Liver (tissue), 9 donors: Measurements from ENCODE around the gene PRRT1B. TPM values are rescaled to one million over a fixed set of nuclear protein-coding genes. Genes with fewer than 3 reads are reported as not detected.

Experiments used
- DNase-seq: peaks from one replicate; pipeline ENCODE4 v3.0.0-alpha.2; 2017; ENCODE audit warnings: low spot score
- H3K27ac ChIP-seq, 2 donors: one replicate each; pipeline ENCODE4 v1.7.0; 2013; ENCODE audit warnings: inconsistent platforms in 2 of 2, low read length in 2 of 2, control low read depth in 1 of 2, low read depth in 1 of 2, mild to moderate bottlenecking in 1 of 2
- H3K27me3 ChIP-seq, 4 donors: one replicate each; pipeline versions ENCODE4 v1.6.1 to v1.7.0; 2013; ENCODE audit warnings: low read length in 3 of 4, inconsistent platforms in 1 of 4, mild to moderate bottlenecking in 1 of 4, moderate library complexity in 1 of 4; ENCODE audit not compliant: control insufficient read depth in 4 of 4, insufficient read depth in 4 of 4
- H3K36me3 ChIP-seq, 4 donors: one replicate each; pipeline versions ENCODE4 v1.6.1 to v1.7.0; 2013; ENCODE audit warnings: low read length in 3 of 4, mild to moderate bottlenecking in 3 of 4, low read depth in 1 of 4, moderate library complexity in 1 of 4; ENCODE audit not compliant: control insufficient read depth in 4 of 4, insufficient read depth in 3 of 4
- H3K4me1 ChIP-seq, 4 donors: one replicate each; pipeline versions ENCODE4 v1.6.1 to v1.7.0; 2013; ENCODE audit warnings: low read length in 3 of 4, mild to moderate bottlenecking in 3 of 4, moderate library complexity in 1 of 4; ENCODE audit not compliant: control insufficient read depth in 4 of 4, insufficient read depth in 4 of 4
- H3K4me3 ChIP-seq, 3 donors: one replicate each; pipeline versions ENCODE4 v1.6.1 to v1.7.0; 2013; ENCODE audit warnings: low read length in 3 of 3, control low read depth in 1 of 3, low read depth in 1 of 3, mild to moderate bottlenecking in 1 of 3
- H3K9ac ChIP-seq, 2 donors: one replicate each; pipeline ENCODE4 v1.7.0; 2013; ENCODE audit warnings: low read length in 2 of 2, mild to moderate bottlenecking in 2 of 2, moderate library complexity in 2 of 2, control low read depth in 1 of 2, low read depth in 1 of 2
- H3K9me3 ChIP-seq, 4 donors: one replicate each; pipeline versions ENCODE4 v1.6.1 to v1.7.0; 2013; ENCODE audit warnings: low read length in 3 of 4; ENCODE audit not compliant: control insufficient read depth in 4 of 4
- FOXA2 ChIP-seq: IDR thresholded peaks from 2 replicates; pipeline ENCODE4 v1.6.1; 2016; ENCODE audit warnings: antibody characterized with exemption
- HNF4A ChIP-seq, 2 donors: conservative IDR thresholded peaks; 2 replicates each; pipeline ENCODE4 v1.6.1; 2016; ENCODE audit warnings: antibody characterized with exemption in 2 of 2, mild to moderate bottlenecking in 2 of 2
- HNF4G ChIP-seq: IDR thresholded peaks from 2 replicates; pipeline ENCODE4 v1.6.1; 2016; ENCODE audit warnings: antibody characterized with exemption
- JUND ChIP-seq, 2 donors: IDR thresholded peaks; 2 replicates each; pipeline ENCODE4 v1.6.1; 2016; ENCODE audit warnings: antibody characterized with exemption in 2 of 2
- NR2F2 ChIP-seq: IDR thresholded peaks from 2 replicates; pipeline ENCODE4 v1.6.1; 2016; ENCODE audit warnings: antibody characterized with exemption
- RAD21 ChIP-seq, 2 donors: IDR thresholded peaks; 2 replicates each; pipeline ENCODE4 v1.6.1; 2016; ENCODE audit warnings: antibody characterized with exemption in 2 of 2, mild to moderate bottlenecking in 2 of 2
- SP1 ChIP-seq: IDR thresholded peaks from 2 replicates; pipeline ENCODE4 v1.6.1; 2018; ENCODE audit warnings: antibody characterized with exemption, mild to moderate bottlenecking
- YY1 ChIP-seq: IDR thresholded peaks from 2 replicates; pipeline ENCODE4 v1.6.1; 2016; ENCODE audit warnings: antibody characterized with exemption, mild to moderate bottlenecking
- WGBS: extraction: QIAGEN DNeasy Blood & Tissue Kit; methylation state at CpG from one replicate; pipeline ENCODE4 v1.1.7; 2013; 5-methylcytosine and 5-hydroxymethylcytosine counted together
- polyA plus RNA-seq, 2 donors: library from polyadenylated mRNA; stranded (reverse) in 1 of 2; unstranded in 1 of 2; fragments of 200-250 nt in 1 of 2; fragments of >200 nt in 1 of 2; fragmentation: Nextera tagmentation in 1 of 2; extraction: Ambion mirVana in 1 of 2; gene quantifications; one replicate each; pipeline versions ENCODE4 v1.2.1 to v1.2.3, GENCODE V29; 2013 to 2015
- total RNA-seq, 2 donors: library from RNA; depleted of rRNA; stranded (reverse); fragments of >200 nt; gene quantifications; one replicate each; pipeline ENCODE4 v1.2.3, GENCODE V29; 2014
- TF ChIP-seq, protein P1 (sequence below): IDR thresholded peaks from 2 replicates; pipeline ENCODE4 v1.6.1; 2016; ENCODE audit warnings: antibody characterized with exemption, mild to moderate bottlenecking
- TF ChIP-seq, protein P2 (sequence below): fragments of 150-350 bp; IDR thresholded peaks from 2 replicates; pipeline ENCODE4 v1.5.1; 2017; ENCODE audit warnings: improper control_type of control experiment, low read depth, low read length; ENCODE audit not compliant: missing input control
- TF ChIP-seq, protein P3 (sequence below): IDR thresholded peaks from 2 replicates; pipeline ENCODE4 v1.6.1; 2016; ENCODE audit warnings: antibody characterized with exemption
- donor health status: healthy.
- donor health status: healthy.
- donor health status: healthy.
- donor health status: healthy.
- donor health status: healthy.

PRRT1B gene
- total and polyA plus RNA-seq, 4 donors = 0.15 to 1.9 (median 1.4) TPM

DNA sequence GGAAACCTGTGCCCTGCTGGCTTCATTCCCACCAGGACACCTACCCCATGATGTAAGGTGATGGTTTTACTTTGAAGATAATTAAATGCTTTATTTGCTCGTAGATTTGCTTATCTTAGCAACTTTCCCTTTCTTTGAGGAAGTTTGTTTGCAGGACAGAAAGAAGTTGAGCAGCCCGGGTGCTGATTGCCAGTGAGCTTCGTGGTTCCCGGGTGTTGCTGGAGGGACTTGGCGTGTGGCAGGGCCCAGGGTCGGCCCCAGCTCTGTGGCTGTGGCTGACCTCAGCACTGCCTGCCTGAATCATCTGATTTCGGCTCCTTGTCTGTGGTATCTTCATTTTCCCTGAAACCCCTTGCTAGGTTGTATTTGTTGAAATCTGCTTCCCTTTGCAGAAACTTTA is 33.9 kb upstream of the PRRT1B start:
- Histone ChIP-seq H3K9me3 (peaks cover 0 to 5% (median 0%) of the 10 kb centered on the region in 4 donors), H3K4me3 (no peak overlapping the region), H3K36me3 (peaks cover 0 to 45% (median 30%) of the 10 kb centered on the region in 4 donors), H3K9ac (no peak overlapping the region), H3K4me1 (peaks cover 0 to 2% (median 0%) of the 10 kb centered on the region in 4 donors), H3K27ac (no peak overlapping the region), H3K27me3 (no peaks in the 10 kb centered on the region)
- TF ChIP-seq, protein P1, sequence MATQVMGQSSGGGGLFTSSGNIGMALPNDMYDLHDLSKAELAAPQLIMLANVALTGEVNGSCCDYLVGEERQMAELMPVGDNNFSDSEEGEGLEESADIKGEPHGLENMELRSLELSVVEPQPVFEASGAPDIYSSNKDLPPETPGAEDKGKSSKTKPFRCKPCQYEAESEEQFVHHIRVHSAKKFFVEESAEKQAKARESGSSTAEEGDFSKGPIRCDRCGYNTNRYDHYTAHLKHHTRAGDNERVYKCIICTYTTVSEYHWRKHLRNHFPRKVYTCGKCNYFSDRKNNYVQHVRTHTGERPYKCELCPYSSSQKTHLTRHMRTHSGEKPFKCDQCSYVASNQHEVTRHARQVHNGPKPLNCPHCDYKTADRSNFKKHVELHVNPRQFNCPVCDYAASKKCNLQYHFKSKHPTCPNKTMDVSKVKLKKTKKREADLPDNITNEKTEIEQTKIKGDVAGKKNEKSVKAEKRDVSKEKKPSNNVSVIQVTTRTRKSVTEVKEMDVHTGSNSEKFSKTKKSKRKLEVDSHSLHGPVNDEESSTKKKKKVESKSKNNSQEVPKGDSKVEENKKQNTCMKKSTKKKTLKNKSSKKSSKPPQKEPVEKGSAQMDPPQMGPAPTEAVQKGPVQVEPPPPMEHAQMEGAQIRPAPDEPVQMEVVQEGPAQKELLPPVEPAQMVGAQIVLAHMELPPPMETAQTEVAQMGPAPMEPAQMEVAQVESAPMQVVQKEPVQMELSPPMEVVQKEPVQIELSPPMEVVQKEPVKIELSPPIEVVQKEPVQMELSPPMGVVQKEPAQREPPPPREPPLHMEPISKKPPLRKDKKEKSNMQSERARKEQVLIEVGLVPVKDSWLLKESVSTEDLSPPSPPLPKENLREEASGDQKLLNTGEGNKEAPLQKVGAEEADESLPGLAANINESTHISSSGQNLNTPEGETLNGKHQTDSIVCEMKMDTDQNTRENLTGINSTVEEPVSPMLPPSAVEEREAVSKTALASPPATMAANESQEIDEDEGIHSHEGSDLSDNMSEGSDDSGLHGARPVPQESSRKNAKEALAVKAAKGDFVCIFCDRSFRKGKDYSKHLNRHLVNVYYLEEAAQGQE = no peak
- no peak for TF ChIP-seq HNF4G
- no peak for TF ChIP-seq YY1
- TF ChIP-seq, protein P2, sequence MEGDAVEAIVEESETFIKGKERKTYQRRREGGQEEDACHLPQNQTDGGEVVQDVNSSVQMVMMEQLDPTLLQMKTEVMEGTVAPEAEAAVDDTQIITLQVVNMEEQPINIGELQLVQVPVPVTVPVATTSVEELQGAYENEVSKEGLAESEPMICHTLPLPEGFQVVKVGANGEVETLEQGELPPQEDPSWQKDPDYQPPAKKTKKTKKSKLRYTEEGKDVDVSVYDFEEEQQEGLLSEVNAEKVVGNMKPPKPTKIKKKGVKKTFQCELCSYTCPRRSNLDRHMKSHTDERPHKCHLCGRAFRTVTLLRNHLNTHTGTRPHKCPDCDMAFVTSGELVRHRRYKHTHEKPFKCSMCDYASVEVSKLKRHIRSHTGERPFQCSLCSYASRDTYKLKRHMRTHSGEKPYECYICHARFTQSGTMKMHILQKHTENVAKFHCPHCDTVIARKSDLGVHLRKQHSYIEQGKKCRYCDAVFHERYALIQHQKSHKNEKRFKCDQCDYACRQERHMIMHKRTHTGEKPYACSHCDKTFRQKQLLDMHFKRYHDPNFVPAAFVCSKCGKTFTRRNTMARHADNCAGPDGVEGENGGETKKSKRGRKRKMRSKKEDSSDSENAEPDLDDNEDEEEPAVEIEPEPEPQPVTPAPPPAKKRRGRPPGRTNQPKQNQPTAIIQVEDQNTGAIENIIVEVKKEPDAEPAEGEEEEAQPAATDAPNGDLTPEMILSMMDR = no peak
- no peak for TF ChIP-seq JUND (IDR thresholded peaks at IDR 0.05)
- TF ChIP-seq FOXA2 = no peak
- WGBS = 78% methylated on average over 7 of the region's 7 CpGs
- no peak for DNase-seq

DNA sequence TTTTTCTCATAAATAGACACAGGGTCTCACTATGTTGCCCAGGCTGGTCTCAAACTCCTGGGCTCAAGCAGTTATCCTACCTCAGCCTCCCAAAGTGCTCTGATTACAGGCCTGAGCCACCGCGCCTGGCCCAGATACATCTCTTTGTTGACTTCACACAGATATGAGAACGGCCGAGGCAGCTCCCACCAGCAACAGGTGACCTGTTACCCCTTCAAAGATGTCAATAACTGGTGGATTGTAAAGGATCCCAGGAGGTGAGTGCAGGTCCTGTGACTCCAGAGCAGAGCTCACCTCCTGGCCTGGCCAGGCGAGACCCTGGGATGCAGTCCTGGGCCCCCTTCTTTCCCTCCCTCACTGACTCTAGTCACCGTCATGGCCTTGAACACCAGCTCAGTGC is 33.4 kb upstream of the PRRT1B start:
- peaks cover 0 to 45% (median 31%) of the 10 kb centered on the region in 4 donors for H3K36me3 ChIP-seq
- DNase-seq = no peak
- no peaks in the 10 kb centered on the region for H3K27me3 ChIP-seq
- H3K9me3 ChIP-seq = peaks cover 0 to 6% (median 0%) of the 10 kb centered on the region in 4 donors
- 95% methylated on average over 6 of the region's 6 CpGs for WGBS
- TF ChIP-seq, protein P3, sequence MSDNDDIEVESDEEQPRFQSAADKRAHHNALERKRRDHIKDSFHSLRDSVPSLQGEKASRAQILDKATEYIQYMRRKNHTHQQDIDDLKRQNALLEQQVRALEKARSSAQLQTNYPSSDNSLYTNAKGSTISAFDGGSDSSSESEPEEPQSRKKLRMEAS = no peak
- TF ChIP-seq NR2F2 (no peak), FOXA2 (no peak), HNF4G (no peak), HNF4A (conservative IDR thresholded peaks at IDR 0.05) (no peak), SP1 (no peak), RAD21 (IDR thresholded peaks at IDR 0.05) (no peak)
- TF ChIP-seq, protein P1 = no peak
- H3K27ac ChIP-seq = no peak overlapping the region
- no peak overlapping the region for H3K9ac ChIP-seq
- no peaks in the 10 kb centered on the region for H3K4me1 ChIP-seq
- H3K4me3 ChIP-seq = no peak overlapping the region
